GM12891 (cell line): Measurements from ENCODE around the gene C11orf91.

Source experiments
- POLR2A ChIP-seq: IDR thresholded peaks from 2 replicates; pipeline ENCODE4 v1.6.1; 2011; ENCODE audit warnings: low read depth, low read length, control low read depth
- POLR2AphosphoS5 ChIP-seq: IDR thresholded peaks from 2 replicates; pipeline ENCODE4 v1.6.1; 2011; ENCODE audit warnings: low read depth, low read length, control low read depth
- SPI1 ChIP-seq: IDR thresholded peaks from 2 replicates; pipeline ENCODE4 v1.6.1; 2011; ENCODE audit warnings: low read depth, low read length, control low read depth
- TAF1 ChIP-seq: IDR thresholded peaks from 2 replicates; pipeline ENCODE4 v1.6.1; 2011; ENCODE audit warnings: low read depth, low read length, control low read depth

- no peak for TF ChIP-seq POLR2AphosphoS5
- TF ChIP-seq TAF1 = no peak
- no peak for TF ChIP-seq POLR2A
- TF ChIP-seq SPI1 = peak; percentile 81
These were observed 4.2 kb downstream of the C11orf91 start for GRCh38 chr11:33696411-33696810.
